Transverse colon (tissue), 3 donors: Measurements from ENCODE around the gene LUZP2.

Experiments
- POLR2A ChIP-seq: fragments of 450-650 bp; IDR thresholded peaks from one replicate; pipeline ENCODE4 v1.6.1; 2016; ENCODE audit warnings: antibody characterized with exemption, mild to moderate bottlenecking, moderate library complexity
- POLR2AphosphoS5 ChIP-seq, 3 donors: sonication (generic); formaldehyde crosslinking; IDR thresholded peaks; one replicate each; pipeline ENCODE4 v1.6.1; 2016; ENCODE audit warnings: antibody characterized with exemption in 3 of 3

GRCh38 chr11:24819006-24819405, 322.2 kb downstream of the LUZP2 start:
- TF ChIP-seq POLR2A (no peak), POLR2AphosphoS5 (IDR thresholded peaks at IDR 0.05) (no peak)
